ENCODE data around the gene MS4A8. TPM values are rescaled to one million over a fixed set of nuclear protein-coding genes. Genes with fewer than 3 reads are reported as not detected.

MS4A8 gene
- total and polyA plus RNA-seq, 2 of the 4 experiments (the other 2 are of a cell fraction): not detected

Other genes starting within 250 kb of the MS4A8 start
- gene MS4A1, start 243.8 kb upstream of the MS4A8 start, total RNA-seq (2012; rRNA removed): not detected in 2 replicates
- not detected in 2 replicates for gene MS4A1, start 243.8 kb upstream of the MS4A8 start, polyA plus RNA-seq (2012; rRNA removed)
- gene MS4A12, start 206.8 kb upstream of the MS4A8 start, total RNA-seq (2012; rRNA removed): not detected in 2 replicates
- gene MS4A12, start 206.8 kb upstream of the MS4A8 start, polyA plus RNA-seq (2012; rRNA removed): not detected in 2 replicates
- not detected in 2 replicates for gene MS4A13, start 184.2 kb upstream of the MS4A8 start, total RNA-seq (2012; rRNA removed)
- gene MS4A13, start 184.2 kb upstream of the MS4A8 start, polyA plus RNA-seq (2012; rRNA removed): not detected in 2 replicates
- gene MS4A18, start 25.1 kb downstream of the MS4A8 start, total RNA-seq (2012; rRNA removed): not detected in 2 replicates
- gene MS4A18, start 25.1 kb downstream of the MS4A8 start, polyA plus RNA-seq (2012; rRNA removed): not detected in 2 replicates
- not detected in 2 replicates for gene MS4A15, start 57.3 kb downstream of the MS4A8 start, total RNA-seq (2012; rRNA removed)
- not detected in 2 replicates for gene MS4A15, start 57.3 kb downstream of the MS4A8 start, polyA plus RNA-seq (2012; rRNA removed)
- gene MS4A10, start 85.7 kb downstream of the MS4A8 start, total RNA-seq (2012; rRNA removed): not detected in 2 replicates
- gene MS4A10, start 85.7 kb downstream of the MS4A8 start, polyA plus RNA-seq (2012; rRNA removed): not detected in 2 replicates
- gene CCDC86, start 142.5 kb downstream of the MS4A8 start, total RNA-seq (2012; rRNA removed): 9.5 and 10.3 TPM in 2 replicates
- 34.0 and 38.7 TPM in 2 replicates for gene CCDC86, start 142.5 kb downstream of the MS4A8 start, polyA plus RNA-seq (2012; rRNA removed)
- under 0.01 TPM in 2 replicates for gene PTGDR2, start 156.3 kb downstream of the MS4A8 start, total RNA-seq (2012; rRNA removed)
- 0.09 and 0.12 TPM in 2 replicates for gene PTGDR2, start 156.3 kb downstream of the MS4A8 start, polyA plus RNA-seq (2012; rRNA removed)
- gene ZP1, start 167.9 kb downstream of the MS4A8 start, total RNA-seq (2012; rRNA removed): 0.18 and 0.28 TPM in 2 replicates
- gene ZP1, start 167.9 kb downstream of the MS4A8 start, polyA plus RNA-seq (2012; rRNA removed): 1.2 and 1.6 TPM in 2 replicates
- gene PRPF19, start 207.0 kb downstream of the MS4A8 start, total RNA-seq (2012; rRNA removed): 29.7 and 29.8 TPM in 2 replicates
- 48.5 and 50.4 TPM in 2 replicates for gene PRPF19, start 207.0 kb downstream of the MS4A8 start, polyA plus RNA-seq (2012; rRNA removed)
- 15.1 and 17.2 TPM in 2 replicates for gene TMEM109, start 214.5 kb downstream of the MS4A8 start, total RNA-seq (2012; rRNA removed)
- 69.7 and 73.6 TPM in 2 replicates for gene TMEM109, start 214.5 kb downstream of the MS4A8 start, polyA plus RNA-seq (2012; rRNA removed)
- 7.7 and 8.3 TPM in 2 replicates for gene TMEM132A, start 224.8 kb downstream of the MS4A8 start, total RNA-seq (2012; rRNA removed)
- 64.2 and 74.8 TPM in 2 replicates for gene TMEM132A, start 224.8 kb downstream of the MS4A8 start, polyA plus RNA-seq (2012; rRNA removed)

Measured in IMR-90 (cell line).